Cardiac septum (tissue), 1 donor: ENCODE data around the gene BCL2L2. TPM values are rescaled to one million over a fixed set of nuclear protein-coding genes. Genes with fewer than 3 reads are reported as not detected.
A peak's percentile ranks its signal among the peaks of the same experiment; 100 is the strongest.

Experiments
- DNase-seq: peaks from one replicate; pipeline ENCODE4 v3.0.0-alpha.2; 2020; ENCODE audit warnings: low spot score
- intact Hi-C: fragments of 100-400 bp; cut with DNase I; formaldehyde crosslinking; loops from one replicate; pipeline ENCODE4 v1.14.0; 2022
- total RNA-seq: library from RNA; stranded (reverse); fragmentation: NEBNext Ultra II Directional; extraction: Animal tissue kit (Norgen Biotek cat#: 25700); gene quantifications from one replicate; pipeline ENCODE4 v1.2.1, GENCODE V29; 2021
- donor health status: DM: no; HTN: no; CAD: no.

Gene BCL2L2
- total RNA-seq, 1 donor from 2014 or later = 48.2 TPM

- intact Hi-C loops = no loop called here
- no peak for DNase-seq
Measured at GRCh38 chr14:23297611-23298277, 8.9 kb upstream of the BCL2L2 start.

- no peak for DNase-seq
- intact Hi-C loops = no loop called here
Measured at GRCh38 chr14:23299211-23299957, 7.2 kb upstream of the BCL2L2 start.

- intact Hi-C loops = loop anchor here (2.0 to 10.0 kb wide), 3 partner anchors 13 to 257 kb away; partner anchors contain the start of genes ACIN1, C14orf119, HOMEZ and THTPA
- DNase-seq = no peak
Measured at GRCh38 chr14:23299986-23300686, 6.5 kb upstream of the BCL2L2 start.

GRCh38 chr14:23300687-23301223 lies 5.9 kb upstream of the BCL2L2 start:
- intact Hi-C loops = loop anchor here (2.0 to 10.0 kb wide), 3 partner anchors 14 to 257 kb away; partner anchors contain the start of genes ACIN1, C14orf119, HOMEZ and THTPA
- DNase-seq = no peak

GRCh38 chr14:23301288-23301968 lies 5.2 kb upstream of the BCL2L2 start:
- intact Hi-C loops = loop anchor here (2.0 to 10.0 kb wide), 3 partner anchors 15 to 256 kb away; partner anchors contain the start of genes ACIN1, C14orf119, HOMEZ and THTPA
- DNase-seq = peak; percentile 99

- intact Hi-C loops = loop anchor here (2.0 to 10.0 kb wide), 3 partner anchors 15 to 255 kb away; partner anchors contain the start of genes ACIN1, C14orf119, HOMEZ and THTPA
- DNase-seq = no peak
Measured at GRCh38 chr14:23301969-23302289, 4.7 kb upstream of the BCL2L2 start.

- intact Hi-C loops = loop anchor here (5.0 to 10.0 kb wide), 2 partner anchors 208 to 255 kb away; partner anchors contain the start of genes ACIN1, C14orf119 and THTPA
- peak; percentile 86 for DNase-seq
Measured at GRCh38 chr14:23302290-23303225, 4.1 kb upstream of the BCL2L2 start, which contains the start of gene PPP1R3E. Gene PPP1R3E, minus strand, starts transcription at chr14:23302859. Its CDS starts 283 bp downstream, at chr14:23302576.

GRCh38 chr14:23307146-23307530 lies 505 bp downstream of the BCL2L2 start:
- intact Hi-C loops = loop anchor here (2.0 to 10.0 kb wide), 3 partner anchors 14 to 212 kb away; partner anchors contain the start of genes ACIN1, C14orf119, NGDN and PABPN1

GRCh38 chr14:23307687-23308644 lies 1.3 kb downstream of the BCL2L2 start:
- DNase-seq = no peak
- intact Hi-C loops = loop anchor here (2.0 to 10.0 kb wide), 3 partner anchors 13 to 213 kb away; partner anchors contain the start of genes ACIN1, C14orf119, NGDN and PABPN1

More at GRCh38 chr14:23307146-23307530, 505 bp downstream of the BCL2L2 start:
- DNase-seq = no peak

- DNase-seq = no peak
Measured at GRCh38 chr14:23308721-23309445, 2.2 kb downstream of the BCL2L2 start.

GRCh38 chr14:23310546-23310945 lies 3.9 kb downstream of the BCL2L2 start:
- intact Hi-C loops = no loop called here
- DNase-seq = no peak

More at GRCh38 chr14:23308721-23309445, 2.2 kb downstream of the BCL2L2 start:
- intact Hi-C loops = loop anchor here (10.0 kb wide), 1 partner anchor 214 kb away; the partner anchor contains the start of genes ACIN1 and C14orf119

- intact Hi-C loops = no loop called here
- DNase-seq = no peak
Measured at GRCh38 chr14:23316300-23316699, 9.7 kb downstream of the BCL2L2 start.

GRCh38 chr14:23319746-23320583 lies 13.3 kb downstream of the BCL2L2 start:
- DNase-seq = no peak
- intact Hi-C loops = loop anchor here (2.0 kb wide), 2 partner anchors 13 to 149 kb away; partner anchors contain the start of genes BCL2L2 and NGDN

GRCh38 chr14:23320584-23321571 lies 14.2 kb downstream of the BCL2L2 start, which contains the start of gene PABPN1:
Gene PABPN1, plus strand, starts transcription at chr14:23321457. Its CDS starts 13 bp downstream, at chr14:23321470.
- intact Hi-C loops = loop anchor here (2.0 kb wide), 2 partner anchors 14 to 148 kb away; partner anchors contain the start of genes BCL2L2 and NGDN
- peak; percentile 99 for DNase-seq
